ENCODE measurements around the gene C2CD2. TPM values are rescaled to one million over a fixed set of nuclear protein-coding genes. Genes with fewer than 3 reads are reported as not detected.

Gene C2CD2
- total and polyA plus RNA-seq, 2 donors (not counting 3 experiments of a cell fraction or from before 2014, with no cell fraction given): 32.6 to 41.2 TPM

DNA sequence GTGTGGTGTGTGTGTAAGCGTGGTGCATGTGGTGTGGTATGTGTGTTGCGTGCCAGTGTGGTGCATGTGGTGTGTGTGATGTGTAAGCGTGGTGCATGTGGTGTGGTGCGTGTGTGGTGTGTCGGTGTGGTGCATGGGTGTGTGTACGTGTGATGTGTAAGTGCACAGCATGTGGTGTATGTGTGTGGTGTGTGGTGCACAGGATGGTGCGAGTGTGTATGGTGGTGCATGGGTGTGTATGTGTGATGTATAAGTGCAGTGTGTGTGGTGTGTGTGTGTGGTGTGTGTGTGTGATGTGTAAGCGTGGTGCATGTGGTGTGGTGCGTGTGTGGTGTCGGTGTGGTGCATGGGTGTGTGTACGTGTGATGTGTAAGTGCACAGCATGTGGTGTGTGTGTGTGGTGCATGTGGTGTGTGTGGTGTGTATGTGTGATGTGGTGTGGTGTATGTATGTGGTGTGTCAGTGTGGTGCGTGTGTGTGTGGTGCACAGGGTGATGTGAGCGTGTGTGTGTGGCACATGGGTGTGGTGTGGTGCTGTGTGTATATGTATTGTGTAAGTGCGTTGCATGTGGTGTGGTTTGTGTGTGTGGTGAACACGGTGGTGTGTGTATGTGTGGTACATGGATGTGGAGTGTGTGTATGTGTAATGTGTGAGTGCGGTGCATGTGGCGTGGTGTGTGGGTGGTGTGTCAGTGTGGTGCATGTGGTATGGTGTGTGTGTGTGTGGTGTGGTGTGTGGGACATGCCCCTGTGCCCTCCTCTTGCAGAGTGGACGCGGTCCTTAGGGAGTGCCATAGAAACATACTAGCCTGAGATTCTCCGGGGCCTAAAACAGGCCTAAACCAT is 1.1 kb upstream of the C2CD2 start:
- no peaks in the 10 kb centered on the region for H3K9me1 ChIP-seq (replicated peaks; ENCODE audit: control insufficient read depth, extremely low read depth, insufficient read depth, low read length)
- intact Hi-C loops (cut with micrococcal nuclease) (loop anchor here (5.0 kb wide), 1 partner anchor 267 kb away; no protein-coding TSS in a partner anchor), dilution Hi-C loops (cut with MboI; ENCODE audit: extremely low pct_ligation_motif_present, low sequenced_read_pairs) (no loop called here)
- H3K4me1 ChIP-seq (ENCODE audit: control insufficient read depth, extremely low read depth, insufficient read depth, low read length): peaks cover 38% of the 10 kb centered on the region
- no peaks in the 10 kb centered on the region for H3K36me3 ChIP-seq (ENCODE audit: control insufficient read depth in 2 of 2, extremely low read depth in 1 of 2, insufficient read depth in 2 of 2, low read length in 2 of 2)
- TF ChIP-seq, protein P1, sequence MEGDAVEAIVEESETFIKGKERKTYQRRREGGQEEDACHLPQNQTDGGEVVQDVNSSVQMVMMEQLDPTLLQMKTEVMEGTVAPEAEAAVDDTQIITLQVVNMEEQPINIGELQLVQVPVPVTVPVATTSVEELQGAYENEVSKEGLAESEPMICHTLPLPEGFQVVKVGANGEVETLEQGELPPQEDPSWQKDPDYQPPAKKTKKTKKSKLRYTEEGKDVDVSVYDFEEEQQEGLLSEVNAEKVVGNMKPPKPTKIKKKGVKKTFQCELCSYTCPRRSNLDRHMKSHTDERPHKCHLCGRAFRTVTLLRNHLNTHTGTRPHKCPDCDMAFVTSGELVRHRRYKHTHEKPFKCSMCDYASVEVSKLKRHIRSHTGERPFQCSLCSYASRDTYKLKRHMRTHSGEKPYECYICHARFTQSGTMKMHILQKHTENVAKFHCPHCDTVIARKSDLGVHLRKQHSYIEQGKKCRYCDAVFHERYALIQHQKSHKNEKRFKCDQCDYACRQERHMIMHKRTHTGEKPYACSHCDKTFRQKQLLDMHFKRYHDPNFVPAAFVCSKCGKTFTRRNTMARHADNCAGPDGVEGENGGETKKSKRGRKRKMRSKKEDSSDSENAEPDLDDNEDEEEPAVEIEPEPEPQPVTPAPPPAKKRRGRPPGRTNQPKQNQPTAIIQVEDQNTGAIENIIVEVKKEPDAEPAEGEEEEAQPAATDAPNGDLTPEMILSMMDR (IDR thresholded peaks at IDR 0.05; ENCODE audit: extremely low read depth in 1 of 2, insufficient read depth in 1 of 2, low read depth in 1 of 2, low read length in 2 of 2): no peak
- TF ChIP-seq EZH2 (IDR thresholded peaks at IDR 0.05; ENCODE audit: borderline replicate concordance, low read depth, low read length, severe bottlenecking) (no peak), MYC (IDR thresholded peaks at IDR 0.05; ENCODE audit: low read depth, low read length) (no peak)
- FAIRE-seq (peak; percentile 43), DNase-seq (ENCODE audit: low read depth, low spot score) (no peak)
- H4K20me1 ChIP-seq (replicated peaks; ENCODE audit: control insufficient read depth, extremely low read depth, insufficient read depth, low read length): no peaks in the 10 kb centered on the region
- ChIA-PET POLR2A (no interaction called here), CTCF (no interaction called here)
- no peak overlapping the region for H3K27ac ChIP-seq (ENCODE audit: insufficient read depth, low read depth, low read length)
- no peak overlapping the region for H3K4me2 ChIP-seq (ENCODE audit: insufficient read depth, low read length)
- H3K9ac ChIP-seq (replicated peaks; ENCODE audit: extremely low read depth, insufficient read depth, low read length): no peak overlapping the region
- no TSS peak for BruUV-seq (replicated peaks)
- no peak overlapping the region for H2AFZ ChIP-seq (ENCODE audit: low read depth, low read length)
- no peaks in the 10 kb centered on the region for H3K9me3 ChIP-seq (replicated peaks; ENCODE audit: control insufficient read depth, insufficient read depth, low read length)
- peaks cover 35% of the 10 kb centered on the region for H3K79me2 ChIP-seq (ENCODE audit: control insufficient read depth, insufficient read depth, low read length)
- no peaks in the 10 kb centered on the region for H3K27me3 ChIP-seq (ENCODE audit: control insufficient read depth in 2 of 2, insufficient read depth in 2 of 2, low read length in 2 of 2)
- no peak overlapping the region for H3K4me3 ChIP-seq (replicated peaks in 1 of 3; ENCODE audit: insufficient read depth in 1 of 3, low read depth in 1 of 3, low read length in 3 of 3)

All from endothelial cell of umbilical vein (primary cell).